ENCODE data around the gene LNX2. TPM values are rescaled to one million over a fixed set of nuclear protein-coding genes. Genes with fewer than 3 reads are reported as not detected.

Gene LNX2
- total RNA-seq, 4 donors from 2014 or later: 17.3 to 19.9 (median 17.8) TPM

GRCh38 chr13:27505792-27506191, 114.5 kb downstream of the LNX2 start:
- DNase-seq: no peak
- H3K4me3 ChIP-seq (replicated peaks in 1 of 3): no peak overlapping the region
- no peaks in the 10 kb centered on the region for H3K36me3 ChIP-seq
- H3K27ac ChIP-seq: no peak overlapping the region
- no peaks in the 10 kb centered on the region for H3K27me3 ChIP-seq
- WGBS, 2 donors: 89 to 95% methylated on average over 3 of the region's 3 CpGs
- no peaks in the 10 kb centered on the region for H3K4me1 ChIP-seq
- no peaks in the 10 kb centered on the region for H3K9me3 ChIP-seq
- TF ChIP-seq CTCF (IDR thresholded peaks at IDR 0.05) (no peak), POLR2A (IDR thresholded peaks at IDR 0.05) (no peak)
- intact Hi-C loops (cut with DNase I): no loop called here

- no peaks in the 10 kb centered on the region for H3K9me3 ChIP-seq
- 90 to 92% methylated on average over 5 of the region's 5 CpGs for WGBS, 2 donors
Measured at GRCh38 chr13:27504868-27505194, 115.5 kb downstream of the LNX2 start.

GRCh38 chr13:27504128-27504867, 116.0 kb downstream of the LNX2 start:
- TF ChIP-seq POLR2A (IDR thresholded peaks at IDR 0.05) (no peak), CTCF (IDR thresholded peaks at IDR 0.05) (no peak)
- intact Hi-C loops (cut with DNase I): no loop called here
- no peaks in the 10 kb centered on the region for H3K9me3 ChIP-seq

More at GRCh38 chr13:27504868-27505194, 115.5 kb downstream of the LNX2 start:
- H3K4me3 ChIP-seq (replicated peaks in 1 of 3): no peak overlapping the region
- H3K36me3 ChIP-seq: no peaks in the 10 kb centered on the region
- intact Hi-C loops (cut with DNase I): no loop called here
- TF ChIP-seq POLR2A (IDR thresholded peaks at IDR 0.05) (no peak), CTCF (IDR thresholded peaks at IDR 0.05) (no peak)
- H3K27ac ChIP-seq: no peak overlapping the region
- no peaks in the 10 kb centered on the region for H3K4me1 ChIP-seq
- no peaks in the 10 kb centered on the region for H3K27me3 ChIP-seq
- no peak for DNase-seq

GRCh38 chr13:27500806-27501534, 119.4 kb downstream of the LNX2 start:
- Histone ChIP-seq H3K9me3 (no peaks in the 10 kb centered on the region), H3K27ac (no peak overlapping the region), H3K4me1 (no peaks in the 10 kb centered on the region), H3K27me3 (no peaks in the 10 kb centered on the region), H3K36me3 (no peaks in the 10 kb centered on the region), H3K4me3 (replicated peaks in 1 of 3) (no peak overlapping the region)
- TF ChIP-seq CTCF (IDR thresholded peaks at IDR 0.05): no peak
- TF ChIP-seq POLR2A (IDR thresholded peaks at IDR 0.05): no peak
- 83 to 92% methylated on average over 13 of the region's 13 CpGs for WGBS, 2 donors
- DNase-seq: no peak
- intact Hi-C loops (cut with DNase I): no loop called here

More at GRCh38 chr13:27504128-27504867, 116.0 kb downstream of the LNX2 start:
- H3K27me3 ChIP-seq: no peaks in the 10 kb centered on the region
- H3K4me3 ChIP-seq (replicated peaks in 1 of 3): no peak overlapping the region
- no peak overlapping the region for H3K27ac ChIP-seq
- H3K4me1 ChIP-seq: no peaks in the 10 kb centered on the region
- no peaks in the 10 kb centered on the region for H3K36me3 ChIP-seq
- 73 to 77% methylated on average over 12 of the region's 12 CpGs for WGBS, 2 donors
- DNase-seq: no peak

Data from thyroid gland (tissue), 4 donors.